ENCODE data around the gene SNRNP35.
"Not testable (repeated sequence)": the region's sequence is repeated elsewhere in the genome, so short reads cannot be mapped to it uniquely, and the experiment has no call there.

SNRNP35 gene

DNA sequence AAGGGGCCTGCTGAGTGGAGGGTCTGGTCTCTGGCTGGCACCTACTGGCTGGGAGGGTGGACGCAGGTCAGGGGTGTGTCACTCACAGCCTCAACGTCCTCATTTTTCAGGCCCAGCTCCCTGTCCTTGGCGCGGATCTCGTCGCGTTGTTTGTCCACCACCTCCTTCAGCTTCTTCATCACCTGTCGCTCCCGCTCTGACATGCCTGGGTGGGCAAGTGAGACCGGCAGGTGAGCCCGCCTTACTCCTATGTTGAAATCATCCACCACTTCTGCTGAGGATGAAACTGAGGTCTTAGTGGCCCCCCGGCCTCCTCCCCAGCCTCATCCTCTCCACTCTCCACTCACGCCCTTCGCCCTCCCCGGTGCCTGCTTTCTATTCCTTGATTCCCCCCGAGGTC, 41.4 kb downstream of the SNRNP35 start:
- DNase-seq (ENCODE audit: low spot score) = no peak
- TF ChIP-seq, protein P1, sequence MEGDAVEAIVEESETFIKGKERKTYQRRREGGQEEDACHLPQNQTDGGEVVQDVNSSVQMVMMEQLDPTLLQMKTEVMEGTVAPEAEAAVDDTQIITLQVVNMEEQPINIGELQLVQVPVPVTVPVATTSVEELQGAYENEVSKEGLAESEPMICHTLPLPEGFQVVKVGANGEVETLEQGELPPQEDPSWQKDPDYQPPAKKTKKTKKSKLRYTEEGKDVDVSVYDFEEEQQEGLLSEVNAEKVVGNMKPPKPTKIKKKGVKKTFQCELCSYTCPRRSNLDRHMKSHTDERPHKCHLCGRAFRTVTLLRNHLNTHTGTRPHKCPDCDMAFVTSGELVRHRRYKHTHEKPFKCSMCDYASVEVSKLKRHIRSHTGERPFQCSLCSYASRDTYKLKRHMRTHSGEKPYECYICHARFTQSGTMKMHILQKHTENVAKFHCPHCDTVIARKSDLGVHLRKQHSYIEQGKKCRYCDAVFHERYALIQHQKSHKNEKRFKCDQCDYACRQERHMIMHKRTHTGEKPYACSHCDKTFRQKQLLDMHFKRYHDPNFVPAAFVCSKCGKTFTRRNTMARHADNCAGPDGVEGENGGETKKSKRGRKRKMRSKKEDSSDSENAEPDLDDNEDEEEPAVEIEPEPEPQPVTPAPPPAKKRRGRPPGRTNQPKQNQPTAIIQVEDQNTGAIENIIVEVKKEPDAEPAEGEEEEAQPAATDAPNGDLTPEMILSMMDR (IDR thresholded peaks at IDR 0.05; ENCODE audit: extremely low read depth, insufficient read depth, missing control alignments) = no peak
- in situ Hi-C loops (cut with MboI; ENCODE audit: low pct_unique_long_range_greater_than_20kb, low sequenced_read_pairs, unreplicated experiment) = no loop called here

DNA sequence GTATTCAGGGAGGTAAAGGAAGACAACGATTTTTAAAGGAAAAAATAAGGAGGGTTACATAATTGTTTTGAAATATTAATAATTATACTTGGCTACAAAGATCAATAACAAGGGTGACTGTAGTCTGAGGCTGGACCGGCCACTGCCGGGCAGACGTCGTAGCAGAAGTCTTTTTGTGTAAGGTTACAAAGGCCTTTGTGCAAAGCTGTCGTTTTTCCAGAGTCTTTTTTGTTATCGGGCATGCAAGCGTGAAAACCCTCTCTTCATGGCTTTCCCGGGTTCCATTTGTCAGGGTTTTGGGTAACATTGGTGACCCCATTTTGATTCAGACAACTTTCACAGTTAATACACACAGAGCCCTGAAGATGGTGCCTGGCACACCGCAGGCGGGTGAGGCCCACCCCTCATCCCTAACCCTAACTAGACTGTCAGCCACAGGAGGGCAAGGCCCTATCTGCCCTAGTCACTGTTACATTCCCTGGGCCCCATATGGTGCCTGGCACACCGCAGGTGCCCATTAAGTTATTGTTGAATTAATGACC, 44.3 kb downstream of the SNRNP35 start:
- TF ChIP-seq, protein P1 (IDR thresholded peaks at IDR 0.05; ENCODE audit: extremely low read depth, insufficient read depth, missing control alignments) = no peak
- no peak for DNase-seq (ENCODE audit: low spot score)
- in situ Hi-C loops (cut with MboI; ENCODE audit: low pct_unique_long_range_greater_than_20kb, low sequenced_read_pairs, unreplicated experiment) = no loop called here

DNA sequence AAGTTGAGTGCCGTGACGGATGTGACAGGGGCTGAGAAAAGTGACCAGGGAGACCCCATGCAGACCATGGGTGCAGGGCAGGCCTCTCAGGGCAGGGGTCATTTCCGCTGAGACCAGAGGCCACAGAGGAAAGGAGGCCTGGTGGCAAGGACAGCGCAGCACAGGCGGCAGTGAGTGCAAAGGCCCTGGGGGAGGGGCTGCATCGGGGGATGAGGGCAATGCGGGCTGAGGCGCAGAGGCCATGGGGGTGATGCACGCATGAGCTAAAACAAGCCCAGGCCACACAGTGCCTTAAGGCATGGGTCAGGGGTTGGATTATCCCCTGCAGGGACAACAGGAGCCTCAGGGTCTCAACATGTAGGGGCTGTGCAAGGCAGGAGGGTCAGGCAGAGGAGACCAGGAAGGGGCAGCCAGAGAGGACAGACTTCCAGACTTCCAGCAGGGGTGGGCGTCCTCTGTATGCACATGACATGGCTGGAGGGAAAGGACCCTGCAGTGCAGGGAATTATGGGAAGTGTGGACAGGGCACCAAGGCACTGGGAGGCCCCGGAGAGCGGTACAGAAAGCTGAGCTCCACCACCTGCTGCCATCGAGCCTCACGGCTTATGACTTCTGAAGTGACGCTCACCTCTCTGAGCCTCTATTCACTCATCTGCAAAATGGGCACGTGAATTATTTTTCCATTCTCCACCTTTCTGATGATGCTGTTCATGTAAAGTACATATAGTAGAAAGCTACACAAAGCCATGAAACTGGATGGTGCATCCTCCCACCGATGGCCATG, 48.3 kb downstream of the SNRNP35 start:
- TF ChIP-seq, protein P1 (IDR thresholded peaks at IDR 0.05; ENCODE audit: extremely low read depth, insufficient read depth, missing control alignments) = no peak
- in situ Hi-C loops (cut with MboI; ENCODE audit: low pct_unique_long_range_greater_than_20kb, low sequenced_read_pairs, unreplicated experiment) = no loop called here
- DNase-seq (ENCODE audit: low spot score) = no peak

DNA sequence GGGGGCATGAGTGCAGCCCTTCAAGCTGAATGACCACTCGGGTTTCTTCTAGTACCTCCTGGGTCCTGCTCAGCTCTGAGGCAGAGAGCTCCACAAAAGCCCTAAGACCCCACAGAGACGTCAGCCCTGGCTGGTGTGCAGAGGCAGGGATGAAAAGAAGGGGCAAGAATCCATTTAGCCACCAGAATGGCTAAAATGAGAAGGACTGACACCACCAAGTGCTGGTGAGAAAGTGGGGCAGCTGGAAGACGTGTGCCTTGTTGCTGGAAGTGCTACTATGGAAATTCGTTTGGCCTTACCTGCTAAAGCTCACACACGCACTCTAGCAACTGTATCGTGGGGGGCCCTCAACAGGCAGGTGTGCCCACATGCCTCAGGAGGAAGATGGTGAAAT, 48.9 kb downstream of the SNRNP35 start:
- TF ChIP-seq, protein P1 (IDR thresholded peaks at IDR 0.05; ENCODE audit: extremely low read depth, insufficient read depth, missing control alignments) = no peak
- in situ Hi-C loops (cut with MboI; ENCODE audit: low pct_unique_long_range_greater_than_20kb, low sequenced_read_pairs, unreplicated experiment) = no loop called here
- DNase-seq (ENCODE audit: low spot score) = no peak

DNA sequence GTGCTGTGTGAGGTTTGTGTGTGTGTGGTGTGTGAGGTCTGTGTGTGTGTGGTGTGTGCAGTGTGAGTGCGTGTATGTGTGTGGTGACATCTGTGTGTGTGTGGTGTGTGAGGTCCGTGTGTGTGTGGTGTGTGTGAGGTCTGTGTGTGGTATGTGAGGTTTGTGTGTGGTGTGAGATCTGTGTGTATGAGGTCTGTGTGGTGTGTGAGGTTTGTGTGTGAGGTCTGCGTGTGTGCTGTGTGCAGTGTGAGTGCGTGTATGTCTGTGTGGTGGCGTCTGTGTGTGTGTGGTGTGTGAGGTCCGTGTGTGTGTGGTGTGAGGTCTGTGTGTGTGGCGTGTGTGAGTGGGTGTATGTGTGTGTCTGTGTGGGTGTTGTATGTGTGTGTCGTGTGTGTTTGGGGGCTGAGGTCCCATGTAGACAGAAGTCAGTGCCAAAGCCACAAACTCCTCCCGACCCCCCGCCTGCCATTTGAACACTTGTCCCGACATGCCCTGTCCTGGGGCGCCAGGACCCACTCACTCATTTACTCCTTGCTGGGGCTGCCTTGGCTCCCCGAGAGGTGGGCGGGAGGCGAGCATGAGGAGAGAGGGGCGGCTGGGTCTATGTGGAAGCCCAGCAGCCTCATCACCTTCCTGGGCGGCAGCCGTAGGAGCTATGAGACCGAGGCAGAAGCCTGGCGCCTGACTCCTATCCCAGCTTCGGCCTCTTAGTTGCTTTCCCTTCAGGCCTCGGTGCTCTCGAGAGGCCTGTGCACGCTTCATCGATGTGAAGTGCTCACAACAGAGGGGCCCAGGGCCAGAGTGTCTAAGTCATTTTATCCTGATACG, 55.1 kb downstream of the SNRNP35 start:
- in situ Hi-C loops (cut with MboI; ENCODE audit: low pct_unique_long_range_greater_than_20kb, low sequenced_read_pairs, unreplicated experiment) = no loop called here
- no peak for DNase-seq (ENCODE audit: low spot score)
- TF ChIP-seq, protein P1 (IDR thresholded peaks at IDR 0.05; ENCODE audit: extremely low read depth, insufficient read depth, missing control alignments) = no peak

DNA sequence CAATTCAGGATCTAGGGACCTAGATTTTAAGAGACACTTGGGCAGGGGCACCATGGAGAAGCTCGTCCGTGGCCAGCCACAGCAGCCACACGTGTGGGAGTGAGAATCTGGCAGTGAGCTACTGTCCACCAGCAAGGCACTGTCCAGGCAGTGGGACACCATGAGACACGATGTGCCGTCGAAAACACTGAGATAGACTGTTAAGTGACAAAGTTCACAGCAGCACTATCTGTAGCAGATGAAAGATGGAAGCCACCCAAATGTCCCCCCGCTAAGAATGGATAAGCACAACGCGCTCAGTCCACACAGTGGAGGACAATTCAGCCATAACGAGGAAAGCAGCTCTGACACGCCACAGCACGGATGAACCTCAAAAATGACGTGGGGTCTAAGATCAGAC, 55.9 kb downstream of the SNRNP35 start:
- DNase-seq (ENCODE audit: low spot score) = no peak
- in situ Hi-C loops (cut with MboI; ENCODE audit: low pct_unique_long_range_greater_than_20kb, low sequenced_read_pairs, unreplicated experiment) = no loop called here

DNA sequence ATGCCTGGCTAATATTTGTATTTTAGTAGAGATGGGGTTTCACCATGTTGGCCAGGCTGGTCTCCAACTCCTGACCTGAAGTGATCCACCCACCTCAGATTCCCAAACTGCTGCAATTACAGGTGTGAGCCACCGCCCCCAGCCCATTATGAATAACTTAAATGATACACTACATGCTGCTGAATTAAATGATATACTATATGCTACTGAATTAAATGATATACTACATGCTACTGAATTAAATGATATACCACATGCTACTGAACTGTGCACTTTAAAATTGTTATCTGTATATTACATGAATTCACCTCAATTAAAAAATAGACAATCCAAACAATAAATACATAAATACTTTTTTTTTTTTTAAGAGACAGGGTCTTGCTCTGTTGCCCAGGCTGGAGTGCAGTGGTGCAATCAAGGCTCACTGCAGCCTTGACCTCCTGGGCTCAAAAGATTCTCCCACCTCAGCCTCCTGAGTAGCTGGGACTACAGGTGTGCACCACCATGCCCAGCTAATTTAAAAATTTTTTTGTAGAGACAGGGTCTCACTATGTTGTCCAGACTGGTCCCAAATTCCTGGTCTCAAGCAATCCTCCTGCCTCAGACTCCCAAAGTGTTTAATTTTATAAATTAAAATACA, 56.8 kb downstream of the SNRNP35 start:
- DNase-seq (ENCODE audit: low spot score); in situ Hi-C loops (cut with MboI; ENCODE audit: low pct_unique_long_range_greater_than_20kb, low sequenced_read_pairs, unreplicated experiment): not testable (repeated sequence)

More for the DNA sequence above, 55.9 kb downstream of the SNRNP35 start:
- TF ChIP-seq, protein P1 (IDR thresholded peaks at IDR 0.05; ENCODE audit: extremely low read depth, insufficient read depth, missing control alignments) = no peak
